HG02642 (cell line): ENCODE data around the gene PAX3.

Experiments used
- ATAC-seq: cut with Tn5 transposase; IDR thresholded peaks from one replicate; pipeline ENCODE4 v1.9.1; 2021; ENCODE audit warnings: mild to moderate bottlenecking; ENCODE audit not compliant: unreplicated experiment, poor library complexity

Gene PAX3

GRCh38 chr2:222311319-222311977, 12.7 kb upstream of the PAX3 start:
- ATAC-seq: no peak

GRCh38 chr2:222310747-222311318, 12.0 kb upstream of the PAX3 start:
- ATAC-seq: no peak

GRCh38 chr2:222309766-222310165, 11.0 kb upstream of the PAX3 start:
- no peak for ATAC-seq

GRCh38 chr2:222309361-222309760, 10.6 kb upstream of the PAX3 start:
- ATAC-seq: no peak

GRCh38 chr2:222307978-222308730, 9.4 kb upstream of the PAX3 start:
- no peak for ATAC-seq

- peak; percentile 29 for ATAC-seq
These were observed 8.5 kb upstream of the PAX3 start for GRCh38 chr2:222307143-222307756.

- no peak for ATAC-seq
These were observed 7.8 kb upstream of the PAX3 start for GRCh38 chr2:222306393-222307142.

- ATAC-seq: peak; percentile 41
These were observed 7.0 kb upstream of the PAX3 start for GRCh38 chr2:222305516-222306392.

- no peak for ATAC-seq
These were observed 6.1 kb upstream of the PAX3 start for GRCh38 chr2:222304737-222305515.

- no peak for ATAC-seq
These were observed 5.3 kb upstream of the PAX3 start for GRCh38 chr2:222303828-222304736.

- no peak for ATAC-seq
These were observed 4.4 kb upstream of the PAX3 start for GRCh38 chr2:222303045-222303827.

GRCh38 chr2:222302178-222303018, 3.6 kb upstream of the PAX3 start:
- no peak for ATAC-seq

GRCh38 chr2:222301796-222302118, 3.0 kb upstream of the PAX3 start:
- no peak for ATAC-seq

- ATAC-seq: no peak
These were observed 2.4 kb upstream of the PAX3 start for GRCh38 chr2:222301053-222301795.

GRCh38 chr2:222300726-222301052, 1.9 kb upstream of the PAX3 start:
- ATAC-seq: no peak
